H1 (cell line): ENCODE measurements around the gene AAGAB. TPM values are rescaled to one million over a fixed set of nuclear protein-coding genes. Genes with fewer than 3 reads are reported as not detected.

ENCODE experiments used
- CTCF ChIA-PET: fragments of 300-600 bp; sonication (Branson Sonifier 250); formaldehyde crosslinking; loops from one replicate; lab custom pipeline; 2021; ENCODE audit not compliant: partially characterized antibody; lab: Charles Lee
- POLR2A ChIA-PET: fragments of 300-600 bp; sonication (Branson Sonifier 250); formaldehyde crosslinking; loops from one replicate; lab custom pipeline; 2021; ENCODE audit warnings: inconsistent platforms; ENCODE audit not compliant: partially characterized antibody; lab: Charles Lee
- DNase-seq, 2 experiments: peaks; one replicate each; pipeline versions ENCODE4 v3.0.0 to v3.0.0-alpha.2; 2010 to 2022; ENCODE audit warnings: low spot score in 2 of 2, low read depth in 1 of 2, mixed read lengths in 1 of 2
- FAIRE-seq: peaks from 2 replicates; lab custom pipeline; 2011; peaks lifted over from hg19 to GRCh38; lab: Jason Lieb, UNC
- H2AFZ ChIP-seq: 2 replicates; pipeline ENCODE4 v1.8.1; 2012; ENCODE audit warnings: low read length, inconsistent platforms
- H2AK5ac ChIP-seq: 2 replicates; pipeline ENCODE4 v1.6.1; 2013; ENCODE audit warnings: low read depth, low read length
- H2BK120ac ChIP-seq: replicated peaks from 2 replicates; pipeline ENCODE3; 2013; ENCODE audit warnings: low read depth, low read length, inconsistent platforms
- H2BK12ac ChIP-seq: 2 replicates; pipeline ENCODE4 v1.6.1; 2013; ENCODE audit warnings: low read depth, low read length
- H2BK15ac ChIP-seq: 2 replicates; pipeline ENCODE4 v1.6.1; 2013; ENCODE audit warnings: low read length
- H2BK20ac ChIP-seq: 2 replicates; pipeline ENCODE4 v1.6.1; 2013; ENCODE audit warnings: low read length
- H2BK5ac ChIP-seq: 2 replicates; pipeline ENCODE4 v1.6.1; 2013; ENCODE audit warnings: low read depth, low read length
- H3K14ac ChIP-seq: 2 replicates; pipeline ENCODE4 v1.6.1; 2013; ENCODE audit warnings: inconsistent platforms; ENCODE audit not compliant: insufficient read length
- H3K18ac ChIP-seq: 2 replicates; pipeline ENCODE4 v1.6.1; 2013; ENCODE audit warnings: low read length; ENCODE audit errors: extremely low read depth
- H3K23ac ChIP-seq: 2 replicates; pipeline ENCODE4 v1.6.1; 2013; ENCODE audit warnings: inconsistent platforms; ENCODE audit not compliant: insufficient read length
- H3K23me2 ChIP-seq: 2 replicates; pipeline ENCODE4 v1.6.1; 2013; ENCODE audit warnings: low read depth, low read length
- H3K27ac ChIP-seq: 2 replicates; pipeline ENCODE4 v1.6.1; 2011; ENCODE audit warnings: low read depth, low read length, inconsistent platforms
- H3K27me3 ChIP-seq, 4 experiments: replicated peaks in 1 of 4; 1 replicate in 1 of 4; 2 replicates in 3 of 4; pipeline versions ENCODE4 v1.6.1 to v1.8.1; 2011 to 2013; ENCODE audit warnings: low read length in 3 of 4, mild to moderate bottlenecking in 3 of 4, inconsistent platforms in 2 of 4, mixed read lengths in 2 of 4, moderate library complexity in 1 of 4; ENCODE audit not compliant: control insufficient read depth in 3 of 4, insufficient read depth in 3 of 4; ENCODE audit errors: extremely low read depth in 1 of 4
- H3K36me3 ChIP-seq, 4 experiments: 2 replicates each; pipeline versions ENCODE4 v1.6.1 to v1.8.1; 2011 to 2013; ENCODE audit warnings: mild to moderate bottlenecking in 4 of 4, low read length in 3 of 4, moderate library complexity in 2 of 4, control low read depth in 1 of 4, inconsistent platforms in 1 of 4; ENCODE audit not compliant: insufficient read depth in 4 of 4, control insufficient read depth in 2 of 4
- H3K4ac ChIP-seq: replicated peaks from 2 replicates; pipeline ENCODE3; 2013; ENCODE audit warnings: low read length, low read depth, mixed read lengths, inconsistent platforms; ENCODE audit not compliant: insufficient read length
- H3K4me1 ChIP-seq, 4 experiments: replicated peaks in 1 of 4; 1 replicate in 1 of 4; 2 replicates in 3 of 4; pipeline versions ENCODE4 v1.6.1 to v1.8.1; 2011 to 2013; ENCODE audit warnings: low read length in 3 of 4, inconsistent platforms in 2 of 4, mixed read lengths in 1 of 4; ENCODE audit not compliant: insufficient read depth in 4 of 4, control insufficient read depth in 3 of 4
- H3K4me2 ChIP-seq, 2 experiments: 2 replicates each; pipeline versions ENCODE4 v1.6.1 to v1.8.1; 2011 to 2013; ENCODE audit warnings: low read depth in 2 of 2, low read length in 2 of 2, control low read depth in 1 of 2, inconsistent platforms in 1 of 2, mild to moderate bottlenecking in 1 of 2; ENCODE audit not compliant: insufficient read depth in 1 of 2
- H3K4me3 ChIP-seq, 4 experiments: fragments of 200-600, 300-600 bp in 1 of 4; sonication (generic), shearing (Covaris generic), sonication (Bioruptor Twin) in 1 of 4; 2 replicates each; pipeline versions ENCODE4 v1.5.1 to v1.8.1; 2011 to 2016; ENCODE audit warnings: low read length in 4 of 4, low read depth in 3 of 4, control low read depth in 2 of 4, inconsistent platforms in 2 of 4, mild to moderate bottlenecking in 2 of 4, mixed read lengths in 1 of 4, moderate library complexity in 1 of 4; ENCODE audit not compliant: insufficient read depth in 2 of 4; ENCODE audit errors: extremely low read depth in 1 of 4
- H3K56ac ChIP-seq: replicated peaks from 2 replicates; pipeline ENCODE3; 2013; ENCODE audit warnings: low read depth, mild to moderate bottlenecking, mixed read lengths, low read length, inconsistent platforms; ENCODE audit not compliant: insufficient read length
- H3K79me1 ChIP-seq: 2 replicates; pipeline ENCODE4 v1.6.1; 2013; ENCODE audit warnings: low read depth, low read length, control low read depth
- H3K79me2 ChIP-seq, 2 experiments: 2 replicates each; pipeline versions ENCODE4 v1.6.1 to v1.8.1; 2012 to 2013; ENCODE audit warnings: low read length in 2 of 2, mild to moderate bottlenecking in 2 of 2, inconsistent platforms in 1 of 2; ENCODE audit not compliant: insufficient read depth in 2 of 2, control insufficient read depth in 1 of 2
- H3K9ac ChIP-seq, 4 experiments: replicated peaks in 1 of 4; 1 replicate in 1 of 4; 2 replicates in 3 of 4; pipeline versions ENCODE4 v1.6.1 to v1.8.1; 2011 to 2013; ENCODE audit warnings: low read depth in 3 of 4, low read length in 3 of 4, control low read depth in 2 of 4, mild to moderate bottlenecking in 2 of 4, moderate library complexity in 2 of 4, inconsistent platforms in 1 of 4; ENCODE audit errors: extremely low read depth in 1 of 4
- H3K9me3 ChIP-seq, 2 experiments: 2 replicates each; pipeline versions ENCODE4 v1.6.1 to v1.8.1; 2012 to 2013; ENCODE audit warnings: mild to moderate bottlenecking in 2 of 2, moderate library complexity in 2 of 2, control low read depth in 1 of 2, inconsistent platforms in 1 of 2, low read depth in 1 of 2, low read length in 1 of 2, mixed read lengths in 1 of 2; ENCODE audit not compliant: insufficient read depth in 2 of 2
- H4K20me1 ChIP-seq, 2 experiments: replicated peaks in 1 of 2; 2 replicates each; pipeline versions ENCODE3 to v1.8.1; 2011 to 2013; ENCODE audit warnings: inconsistent platforms in 2 of 2, low read length in 2 of 2, mild to moderate bottlenecking in 1 of 2; ENCODE audit not compliant: insufficient read depth in 2 of 2, control insufficient read depth in 1 of 2
- H4K5ac ChIP-seq: 2 replicates; pipeline ENCODE4 v1.6.1; 2013; ENCODE audit warnings: low read length, low read depth, mixed read lengths, inconsistent platforms; ENCODE audit not compliant: insufficient read length
- H4K8ac ChIP-seq: 2 replicates; pipeline ENCODE4 v1.8.0; 2013; ENCODE audit warnings: mild to moderate bottlenecking, moderate library complexity, low read length, inconsistent platforms; ENCODE audit not compliant: insufficient read depth; ENCODE audit errors: extremely low read depth
- H4K91ac ChIP-seq: replicated peaks from 2 replicates; pipeline ENCODE3; 2013; ENCODE audit warnings: low read length, mixed read lengths, inconsistent platforms; ENCODE audit not compliant: insufficient read length
- ATF3 ChIP-seq: IDR thresholded peaks from 2 replicates; pipeline ENCODE4 v1.6.1; 2011; ENCODE audit warnings: low read depth, mild to moderate bottlenecking, low read length; ENCODE audit not compliant: insufficient read depth
- CBX8 ChIP-seq: fragments of 300-800, 300-1000 bp; sonication (generic); IDR thresholded peaks from 2 replicates; pipeline ENCODE4 v1.7.1; 2016; ENCODE audit warnings: low read depth, low read length, borderline replicate concordance
- EGR1 ChIP-seq: IDR thresholded peaks from 2 replicates; pipeline ENCODE4 v1.6.1; 2011; ENCODE audit warnings: low read depth, low read length, borderline replicate concordance
- GABPA ChIP-seq: IDR thresholded peaks from 2 replicates; pipeline ENCODE4 v1.6.1; 2011; ENCODE audit warnings: mild to moderate bottlenecking, low read length, moderate library complexity, borderline replicate concordance; ENCODE audit not compliant: insufficient read depth
- HDAC2 ChIP-seq, 2 experiments: fragments of 300-600 bp in 1 of 2; sonication (generic) in 1 of 2; IDR thresholded peaks; 2 replicates each; pipeline ENCODE4 v1.6.1; 2011 to 2012; ENCODE audit warnings: low read depth in 2 of 2, low read length in 2 of 2, mild to moderate bottlenecking in 2 of 2, moderate library complexity in 2 of 2, borderline replicate concordance in 1 of 2, inconsistent platforms in 1 of 2
- KDM4A ChIP-seq: IDR thresholded peaks from one replicate; pipeline ENCODE4 v1.7.1; 2012; ENCODE audit warnings: low read depth, mild to moderate bottlenecking, moderate library complexity, low read length, inconsistent platforms; ENCODE audit not compliant: severe bottlenecking
- MAX ChIP-seq: IDR thresholded peaks from 2 replicates; pipeline ENCODE4 v1.6.1; 2012; ENCODE audit warnings: inconsistent platforms
- NRF1 ChIP-seq: IDR thresholded peaks from 2 replicates; pipeline ENCODE4 v1.6.1; 2011; ENCODE audit warnings: mild to moderate bottlenecking, low read depth, low read length, improper control_type of control experiment
- POLR2A ChIP-seq, 2 experiments: IDR thresholded peaks; 1 replicate in 1 of 2; 2 replicates in 1 of 2; pipeline ENCODE4 v1.6.1; 2011; ENCODE audit warnings: low read depth in 2 of 2, low read length in 2 of 2, mild to moderate bottlenecking in 2 of 2; ENCODE audit errors: control extremely low read depth in 1 of 2
- POLR2AphosphoS5 ChIP-seq: IDR thresholded peaks from 2 replicates; pipeline ENCODE4 v1.6.1; 2011; ENCODE audit warnings: low read depth, low read length
- RAD21 ChIP-seq, 2 experiments: IDR thresholded peaks in 1 of 2; conservative IDR thresholded peaks in 1 of 2; 2 replicates each; pipeline ENCODE4 v1.6.1; 2011; ENCODE audit warnings: low read depth in 2 of 2, low read length in 2 of 2, improper control_type of control experiment in 1 of 2, inconsistent platforms in 1 of 2, mild to moderate bottlenecking in 1 of 2, moderate library complexity in 1 of 2
- SIX5 ChIP-seq: IDR thresholded peaks from 2 replicates; pipeline ENCODE4 v1.6.1; 2011; ENCODE audit warnings: mild to moderate bottlenecking, low read depth, low read length
- SP1 ChIP-seq: IDR thresholded peaks from 2 replicates; pipeline ENCODE4 v1.6.1; 2011; ENCODE audit warnings: low read depth, low read length
- WGBS, 2 experiments: shearing (Covaris generic) in 1 of 2; methylation state at CpG; one replicate each; pipeline versions ENCODE4 v1.1.6 to v1.1.7; 2013 to 2015; ENCODE audit warnings: low lambda C conversion rate in 2 of 2, mixed read lengths in 2 of 2, inconsistent platforms in 1 of 2, low coverage in 1 of 2, missing lambda C conversion rate in 1 of 2; ENCODE audit not compliant: insufficient replicate concordance in 2 of 2, insufficient coverage in 1 of 2, insufficient read length in 1 of 2; ENCODE audit errors: extremely low coverage in 1 of 2, missing lambda C conversion rate in 1 of 2; 5-methylcytosine and 5-hydroxymethylcytosine counted together
- polyA plus RNA-seq, 7 experiments: library from polyadenylated mRNA; depleted of rRNA in 3 of 7; stranded (reverse) in 5 of 7; unstranded in 2 of 7; fragments of >200 nt in 5 of 7; fragments of 200-250 nt in 2 of 7; gene quantifications; 1 replicate in 5 of 7; 2 replicates in 1 of 7; 4 replicates in 1 of 7; pipeline versions ENCODE4 v1.2.1 to v1.2.3, GENCODE V29; 2011 to 2013; ENCODE audit warnings: missing spikeins in 2 of 7, mixed read lengths in 2 of 7
- total RNA-seq: library from RNA; stranded (reverse); fragmentation: NEBNext Ultra II Directional; extraction: Animal tissue kit (Norgen Biotek cat#: 25700); gene quantifications from 2 replicates; pipeline ENCODE4 v1.2.1, GENCODE V29; 2021

AAGAB gene
- total and polyA plus RNA-seq, 2 of the 8 experiments (the other 6 are each of a cell fraction or from before 2014, with no cell fraction given): 20.1 to 45.9 TPM

GRCh38 chr15:67173786-67174185 is 80.7 kb downstream of the AAGAB start:
- POLR2A ChIA-PET: interaction anchor here (1.7 kb wide), 1 partner anchor 20 kb away, joined by 3 read pairs; no protein-coding TSS in a partner anchor
- TF ChIP-seq ATF3 (no peak), SP1 (no peak), SIX5 (no peak), MAX (no peak), POLR2A (IDR thresholded peaks at IDR 0.05; ENCODE audit: control extremely low read depth in 1 of 2, low read depth in 2 of 2, low read length in 2 of 2) (no peak), HDAC2 (IDR thresholded peaks at IDR 0.05; ENCODE audit: borderline replicate concordance in 1 of 2, low read depth in 2 of 2, low read length in 2 of 2) (no peak), EGR1 (no peak), POLR2AphosphoS5 (no peak), KDM4A (no peak), NRF1 (no peak), GABPA (no peak), RAD21 (IDR thresholded peaks at IDR 0.05 in 1 of 2, conservative IDR thresholded peaks at IDR 0.05 in 1 of 2; ENCODE audit: low read depth in 2 of 2, low read length in 2 of 2) (no peak), CBX8 (no peak)

More at GRCh38 chr15:67173786-67174185, 80.7 kb downstream of the AAGAB start:
- H3K79me2 ChIP-seq: no peaks in the 10 kb centered on the region
- no peaks in the 10 kb centered on the region for H3K27me3 ChIP-seq
- no peak overlapping the region for H3K4me2 ChIP-seq
- H4K91ac ChIP-seq: no peak overlapping the region
- no peak overlapping the region for H3K27ac ChIP-seq
- H3K4ac ChIP-seq: no peak overlapping the region
- DNase-seq (no peak), FAIRE-seq (no peak)
- no peak overlapping the region for H2BK12ac ChIP-seq
- H4K5ac ChIP-seq: no peak overlapping the region
- peaks cover 0 to 1% of the 10 kb centered on the region in 2 experiments for H4K20me1 ChIP-seq
- H3K4me1 ChIP-seq: peaks cover 4 to 23% (median 11%) of the 10 kb centered on the region in 4 experiments
- no peak overlapping the region for H3K14ac ChIP-seq
- no peak overlapping the region for H4K8ac ChIP-seq
- no peaks in the 10 kb centered on the region for H3K23me2 ChIP-seq
- H3K18ac ChIP-seq: no peak overlapping the region
- WGBS, 2 experiments: 93% methylated on average over 8 of the region's 8 CpGs; no CpG with 5 or more reads in 1 of the 2 experiments
- H3K9me3 ChIP-seq: no peaks in the 10 kb centered on the region
- H2BK120ac ChIP-seq: no peak overlapping the region
- H2BK15ac ChIP-seq: no peak overlapping the region
- H3K79me1 ChIP-seq: peaks cover 2% of the 10 kb centered on the region
- no peak overlapping the region for H3K9ac ChIP-seq
- H2BK5ac ChIP-seq: 0 out of 2 replicates have a peak overlapping the region, but pooled peaks have one; percentile 52
- no peak overlapping the region for H2AFZ ChIP-seq
- H3K36me3 ChIP-seq: no peaks in the 10 kb centered on the region
- H2BK20ac ChIP-seq: no peak overlapping the region
- no peak overlapping the region for H2AK5ac ChIP-seq
- H3K23ac ChIP-seq: no peak overlapping the region
- H3K4me3 ChIP-seq: no peak overlapping the region
- CTCF ChIA-PET: interaction anchor here (0.6 to 1.8 kb wide), 3 partner anchors 53 to 227 kb away, joined by 3 to 8 read pairs (median 3); no protein-coding TSS in a partner anchor
- H3K56ac ChIP-seq: no peak overlapping the region
